Inflammatory macrophage treated with lipopolysaccharide for 1 hour (primary cell): Measurements from ENCODE around the gene ZNF747.
A peak's percentile ranks its signal among the peaks of the same experiment; 100 is the strongest.
"Not testable (repeated sequence)": the region's sequence is repeated elsewhere in the genome, so short reads cannot be mapped to it uniquely, and the experiment has no call there.

Experiments used
- DNase-seq, 2 donors: peaks; one replicate each; pipeline ENCODE4 v3.0.0-alpha.2; 2020 to 2022

Gene ZNF747

GRCh38 chr16:30557707-30557956 lies 23.0 kb upstream of the ZNF747 start:
- no peak for DNase-seq

DNA sequence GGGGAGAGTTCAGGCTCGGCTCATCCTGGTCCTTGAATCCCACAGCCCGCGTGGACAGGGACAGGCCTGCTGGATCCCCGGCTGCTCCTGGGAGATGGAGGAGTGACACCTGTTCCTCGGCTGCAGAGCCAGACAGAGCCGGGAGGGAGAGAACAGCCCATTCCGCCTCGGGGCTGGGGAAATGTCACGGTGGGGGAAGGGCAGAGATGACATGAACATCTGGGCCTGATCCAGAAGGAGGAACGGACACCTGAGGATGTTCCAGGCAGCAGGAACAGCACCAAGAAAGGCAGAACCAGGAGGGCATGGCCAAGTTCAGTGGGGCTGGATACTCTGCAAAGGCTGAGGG lies 21.4 kb upstream of the ZNF747 start:
- no peak for DNase-seq

DNA sequence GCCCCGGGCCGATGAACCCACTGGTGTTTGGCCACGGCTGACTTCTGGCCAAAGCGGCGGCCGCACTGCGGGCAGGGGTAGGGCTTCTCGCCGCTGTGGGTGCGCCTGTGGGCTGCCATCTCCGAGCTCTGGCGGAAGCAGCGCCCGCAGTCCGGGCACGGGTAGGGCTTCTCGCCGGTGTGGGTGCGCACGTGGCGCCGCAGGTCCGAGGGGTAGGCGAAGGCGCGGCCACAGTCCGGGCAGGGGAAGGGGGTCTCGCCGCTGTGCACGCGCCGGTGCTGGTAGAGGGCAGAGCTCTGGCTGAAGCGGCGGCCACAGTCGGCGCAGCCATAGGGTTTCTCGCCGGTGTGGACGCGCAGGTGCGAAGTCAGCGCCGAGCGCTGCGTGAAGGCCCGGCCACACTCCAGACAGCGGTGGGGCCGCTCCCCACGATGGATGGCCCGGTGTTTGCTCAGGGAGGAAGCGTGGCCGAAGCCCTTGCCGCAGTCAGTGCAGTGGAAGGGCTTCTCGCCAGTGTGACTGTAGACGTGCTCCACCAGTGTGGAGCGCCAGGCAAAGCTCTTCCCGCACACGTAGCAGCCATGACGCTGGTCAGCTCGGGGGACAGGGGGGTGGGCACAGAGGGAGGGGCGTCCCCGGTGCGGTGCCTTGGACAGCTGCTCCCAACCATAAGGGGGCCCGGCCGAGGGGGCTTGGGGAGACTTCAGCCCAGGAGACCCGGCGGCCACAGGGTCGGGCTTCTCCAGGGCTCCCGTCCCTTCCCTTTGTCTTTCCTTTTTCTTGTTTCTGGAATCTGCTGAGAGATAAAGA lies 20.9 kb upstream of the ZNF747 start:
- no peak for DNase-seq

DNA sequence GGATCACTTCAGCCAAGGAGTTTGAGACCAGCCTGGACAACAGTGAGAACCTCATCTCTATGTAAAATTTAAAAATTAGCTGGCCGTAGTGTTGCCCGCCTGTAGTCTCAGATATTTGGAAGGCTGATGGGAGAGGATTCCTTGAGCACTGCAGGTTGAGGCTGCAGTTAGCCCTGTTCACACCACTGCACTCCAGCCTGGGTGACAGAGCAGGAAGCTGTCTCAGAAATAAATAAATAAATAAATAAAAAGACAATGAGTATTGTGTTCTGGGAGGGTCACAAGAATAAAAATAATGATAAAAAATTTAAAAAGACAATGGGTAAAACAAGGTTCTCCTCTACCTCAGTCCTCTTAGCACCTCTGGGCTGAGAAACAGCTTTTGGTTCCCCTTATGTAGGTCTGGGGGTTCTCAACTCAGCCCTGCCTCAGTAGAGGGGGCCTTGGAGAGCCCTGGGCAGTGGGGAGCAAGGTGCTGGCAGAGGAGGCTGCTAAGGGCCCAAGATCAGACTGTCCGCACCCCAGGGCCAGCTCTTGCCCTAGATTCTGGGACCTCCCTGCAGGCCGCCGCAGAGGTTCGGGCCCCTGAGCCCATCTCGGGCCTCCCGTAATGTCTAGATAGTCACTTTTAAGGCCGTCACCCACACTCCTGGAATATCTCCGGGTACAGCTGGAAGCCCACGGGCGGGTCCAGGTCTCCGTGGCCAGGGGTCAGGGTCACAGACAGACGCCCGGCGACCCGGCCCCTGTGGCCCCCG lies 20.1 kb upstream of the ZNF747 start:
- DNase-seq: no peak

DNA sequence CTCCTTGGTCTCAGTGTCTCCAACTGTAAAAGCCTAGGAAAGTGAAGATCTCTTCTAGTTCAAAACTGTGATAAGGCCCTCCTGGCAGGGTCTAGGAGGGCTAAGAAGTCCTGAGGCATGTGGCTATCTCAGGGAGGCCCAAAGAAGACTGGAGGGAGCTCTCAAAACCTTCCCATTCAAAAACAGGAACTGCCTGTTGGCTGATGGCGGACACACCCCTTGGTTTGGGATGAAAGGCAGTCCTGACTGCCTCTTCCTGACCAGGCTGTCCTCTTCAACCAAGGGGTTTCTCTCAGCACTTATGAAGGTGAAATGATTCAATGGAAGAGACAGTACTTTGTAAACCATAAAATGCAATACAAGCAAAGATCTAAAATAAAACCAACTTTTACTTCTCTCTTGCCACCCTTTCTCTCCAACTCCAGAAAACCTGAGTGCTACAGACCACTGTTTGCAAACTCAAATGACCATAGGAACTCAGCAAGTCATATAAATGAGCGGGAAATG lies 18.8 kb upstream of the ZNF747 start:
- peak in 1 of 2 donors; percentile 16 for DNase-seq

DNA sequence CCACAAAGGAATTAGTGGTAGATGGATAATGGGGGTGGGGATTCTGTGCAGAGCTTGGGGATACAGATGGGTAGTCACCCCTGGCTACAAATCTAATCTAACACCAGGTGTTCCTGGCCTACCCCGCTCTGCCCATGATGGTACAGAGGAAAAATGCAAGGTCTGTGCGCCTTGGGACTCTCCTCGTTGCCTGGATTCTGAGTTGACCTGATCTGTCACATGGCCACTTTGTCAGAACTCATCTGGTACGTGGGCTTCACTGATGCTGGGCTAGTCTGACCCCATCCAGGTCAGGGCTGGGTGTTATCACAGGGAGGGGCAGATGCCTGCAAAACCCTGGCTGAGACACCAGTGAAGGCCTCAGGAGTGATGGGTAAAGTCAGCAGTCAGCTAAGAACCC lies 18.3 kb upstream of the ZNF747 start:
- DNase-seq: no peak

DNA sequence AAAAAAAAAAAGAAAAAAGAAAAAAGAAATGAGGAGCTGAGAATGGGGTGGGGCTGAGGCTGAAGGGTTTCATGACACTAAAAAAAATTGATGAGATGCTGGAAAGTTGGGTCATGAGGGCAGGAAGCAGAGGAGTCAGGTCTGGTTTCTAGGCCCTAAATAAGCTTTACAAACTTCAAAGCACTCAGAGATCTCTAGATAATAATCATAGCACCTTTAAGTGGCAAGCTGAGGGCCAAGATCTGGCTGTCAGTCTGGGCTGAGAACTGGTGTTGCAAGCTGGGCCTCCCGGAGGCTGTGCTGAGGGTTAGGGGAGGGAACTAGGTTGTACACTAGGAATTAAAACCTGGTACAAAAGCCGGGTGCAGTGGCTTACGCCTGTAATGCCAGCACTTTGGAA lies 17.1 kb upstream of the ZNF747 start:
- DNase-seq: no peak

DNA sequence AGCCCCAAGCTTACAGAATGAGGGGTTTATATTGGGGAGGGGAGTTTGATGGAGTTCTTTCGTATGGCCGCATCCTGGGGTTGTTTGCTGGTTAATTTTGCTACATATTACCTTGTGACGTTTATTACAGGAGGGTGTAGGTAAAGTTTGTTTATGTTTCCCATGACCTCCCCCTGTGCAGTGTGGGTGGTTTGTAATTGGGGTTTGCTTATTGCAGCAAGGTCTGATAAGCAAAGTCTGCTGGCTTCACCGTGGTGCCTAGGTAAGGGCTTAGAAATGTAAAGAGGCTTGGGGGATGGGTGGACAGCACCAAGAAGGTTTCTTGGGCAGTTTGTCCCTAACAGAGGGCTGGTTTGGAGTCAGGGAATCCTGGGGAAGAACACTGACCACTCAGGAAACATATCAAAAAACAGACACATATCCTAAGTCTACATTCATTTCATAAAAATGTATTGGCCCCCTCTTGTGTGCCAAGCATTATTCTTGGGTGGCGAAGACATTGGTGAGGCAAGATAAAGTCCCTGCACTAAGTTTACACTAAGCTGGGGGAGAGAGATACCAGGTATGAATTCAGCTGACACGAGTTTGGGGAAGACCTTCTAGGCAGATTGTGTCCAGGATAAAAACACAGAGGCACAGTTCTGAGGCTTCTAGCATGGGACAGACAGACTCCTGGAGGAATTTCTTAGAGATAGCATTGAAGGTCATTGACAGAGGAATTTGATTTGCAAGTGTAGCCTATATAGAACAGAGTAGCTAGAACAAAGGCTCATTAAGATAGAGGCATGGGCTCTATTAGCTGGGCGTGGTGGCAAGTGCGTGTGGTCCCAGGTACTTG lies 14.0 kb upstream of the ZNF747 start:
- no peak for DNase-seq

DNA sequence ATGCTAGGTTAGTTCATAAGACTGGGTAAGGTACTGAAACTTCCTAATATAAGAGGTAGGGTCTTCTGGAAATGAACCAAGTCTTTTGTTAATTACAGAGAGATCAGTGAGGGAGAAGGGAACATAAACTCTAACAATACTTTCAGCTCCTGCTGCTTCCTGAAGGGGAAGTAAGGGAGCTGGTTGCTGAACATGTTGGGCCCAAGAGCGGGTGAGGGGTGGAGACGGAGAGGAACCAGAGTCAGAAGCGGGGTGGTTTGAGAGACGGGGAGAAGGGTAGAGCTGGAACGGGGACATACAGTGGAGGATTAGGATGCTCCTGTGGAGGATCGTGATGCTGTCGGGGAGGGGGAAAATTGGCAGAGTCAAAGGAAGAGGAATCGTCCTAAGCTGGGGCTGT lies 11.5 kb upstream of the ZNF747 start:
- peak in 1 of 2 donors; percentile 52 for DNase-seq

DNA sequence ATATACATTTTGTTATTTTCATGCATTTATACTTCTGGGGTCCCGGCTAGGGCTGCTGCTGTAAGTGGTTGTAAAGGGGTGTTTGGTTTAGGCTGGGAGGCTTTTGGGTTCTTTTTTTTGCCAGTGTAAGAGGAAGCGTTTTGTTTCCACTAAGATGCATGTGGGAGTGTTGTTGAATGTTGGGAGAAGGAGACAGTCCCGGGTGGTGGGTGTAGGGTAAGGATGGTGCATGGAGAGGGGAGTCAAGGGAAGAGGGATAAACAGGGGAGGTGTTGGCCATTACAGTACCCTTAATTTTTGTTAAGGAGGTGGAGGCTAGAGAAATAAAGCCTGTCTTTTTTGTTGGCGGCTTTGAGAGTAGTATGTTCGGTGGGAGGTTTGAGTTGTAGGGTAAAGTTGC lies 8.4 kb upstream of the ZNF747 start:
- no peak for DNase-seq

DNA sequence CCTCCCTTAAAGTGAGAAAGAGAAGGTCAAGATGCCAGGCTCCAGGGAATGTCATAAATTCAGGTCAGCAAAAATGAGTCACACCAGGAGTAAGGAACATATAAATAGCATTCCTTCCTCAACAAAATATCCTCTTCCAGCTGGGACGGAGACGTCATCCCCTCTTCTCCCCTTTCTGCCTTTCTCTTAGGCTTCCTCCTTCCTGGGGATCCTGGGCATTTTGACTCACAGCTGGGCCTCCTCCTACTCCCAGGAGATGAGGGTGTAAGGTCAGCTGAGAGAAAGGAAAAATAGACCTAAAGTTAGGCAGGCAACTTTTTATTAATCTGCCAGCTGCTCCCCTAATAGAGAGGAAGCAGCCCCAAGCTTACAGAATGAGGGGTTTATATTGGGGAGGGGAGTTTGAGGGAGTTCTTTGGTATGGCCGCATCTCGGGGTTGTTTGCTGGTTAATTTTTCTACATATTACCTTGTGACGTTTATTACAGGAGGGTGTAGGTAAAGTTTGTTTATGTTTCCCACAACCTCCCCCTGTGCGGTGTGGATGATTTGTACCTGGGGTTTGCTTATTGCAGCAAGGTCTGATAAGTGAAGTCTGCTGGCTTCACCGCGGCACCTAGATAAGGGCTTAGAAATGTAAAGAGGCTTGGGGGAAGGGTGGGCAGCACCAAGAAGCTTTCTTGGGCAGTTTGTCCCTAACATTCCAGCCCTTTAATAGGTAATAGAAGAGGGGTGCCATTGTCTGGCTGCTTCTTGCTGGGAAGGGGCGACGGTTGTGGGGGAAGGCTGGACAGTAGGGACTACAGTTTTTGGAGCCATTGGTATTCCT lies 7.1 kb upstream of the ZNF747 start:
- peak in 1 of 2 donors; percentile 37 for DNase-seq

DNA sequence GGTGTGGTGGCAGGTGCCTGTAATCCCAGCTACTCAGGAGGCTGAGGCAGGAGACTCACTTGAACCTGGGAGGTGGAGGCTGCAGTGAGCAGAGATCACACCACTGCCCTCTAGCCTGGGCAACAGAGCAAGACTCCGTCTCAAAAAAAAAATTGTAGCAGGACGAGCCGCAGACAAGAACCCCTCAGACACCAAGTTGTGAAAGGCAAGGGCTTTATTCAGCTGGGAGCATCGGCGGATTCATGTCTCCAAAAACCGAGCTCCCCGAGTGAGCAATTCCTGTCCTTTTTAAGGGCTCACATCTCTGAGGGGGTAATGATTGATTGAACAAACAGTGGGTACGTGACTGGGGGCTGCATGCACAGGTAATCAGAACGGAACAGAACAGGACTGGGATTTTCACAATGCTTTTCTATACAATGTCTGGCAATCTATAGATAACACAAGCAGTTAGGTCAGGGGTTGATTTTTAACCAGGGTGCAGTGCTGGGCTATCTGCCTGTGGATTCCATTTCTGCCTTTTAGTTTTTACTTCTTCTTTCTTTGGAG lies 6.3 kb upstream of the ZNF747 start:
- DNase-seq: not testable (repeated sequence)

- not testable (repeated sequence) for DNase-seq
Measured at GRCh38 chr16:30539986-30540526, 5.4 kb upstream of the ZNF747 start.

GRCh38 chr16:30539000-30539964 lies 4.6 kb upstream of the ZNF747 start:
- DNase-seq: no peak

DNA sequence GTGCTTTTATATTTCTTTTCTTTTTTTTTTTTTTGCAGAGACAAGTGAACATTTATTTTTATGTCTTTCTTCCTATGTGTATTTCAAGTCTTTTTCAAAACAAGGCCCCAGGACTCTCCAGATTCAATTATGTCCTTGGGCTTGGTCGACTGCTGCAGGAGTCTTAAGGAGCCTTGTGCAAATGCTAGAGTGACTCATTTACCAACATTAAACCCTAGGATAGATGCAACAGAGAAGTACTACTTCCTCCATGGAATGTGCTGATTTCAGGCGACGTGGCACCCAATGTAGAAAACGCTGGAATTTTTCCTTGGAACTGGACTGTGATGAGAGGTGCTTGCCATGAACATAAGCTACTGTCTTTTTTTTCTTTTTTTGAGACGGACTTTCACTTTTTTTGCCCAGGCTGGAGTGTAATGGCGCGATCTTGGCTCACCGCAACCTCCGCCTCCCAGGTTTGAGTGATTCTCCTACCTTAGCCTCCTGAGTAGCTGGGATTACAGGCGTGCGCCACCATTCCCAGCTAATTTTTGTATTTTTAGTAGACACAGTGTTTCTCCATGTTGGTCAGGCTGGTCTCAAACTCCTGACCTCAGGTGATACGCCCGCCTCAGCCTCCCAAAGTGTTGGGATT lies 1.9 kb upstream of the ZNF747 start:
- DNase-seq: peak; percentile 38 to 70

GRCh38 chr16:30535777-30536190 lies 1.1 kb upstream of the ZNF747 start:
- DNase-seq: peak; percentile 57 to 62

DNA sequence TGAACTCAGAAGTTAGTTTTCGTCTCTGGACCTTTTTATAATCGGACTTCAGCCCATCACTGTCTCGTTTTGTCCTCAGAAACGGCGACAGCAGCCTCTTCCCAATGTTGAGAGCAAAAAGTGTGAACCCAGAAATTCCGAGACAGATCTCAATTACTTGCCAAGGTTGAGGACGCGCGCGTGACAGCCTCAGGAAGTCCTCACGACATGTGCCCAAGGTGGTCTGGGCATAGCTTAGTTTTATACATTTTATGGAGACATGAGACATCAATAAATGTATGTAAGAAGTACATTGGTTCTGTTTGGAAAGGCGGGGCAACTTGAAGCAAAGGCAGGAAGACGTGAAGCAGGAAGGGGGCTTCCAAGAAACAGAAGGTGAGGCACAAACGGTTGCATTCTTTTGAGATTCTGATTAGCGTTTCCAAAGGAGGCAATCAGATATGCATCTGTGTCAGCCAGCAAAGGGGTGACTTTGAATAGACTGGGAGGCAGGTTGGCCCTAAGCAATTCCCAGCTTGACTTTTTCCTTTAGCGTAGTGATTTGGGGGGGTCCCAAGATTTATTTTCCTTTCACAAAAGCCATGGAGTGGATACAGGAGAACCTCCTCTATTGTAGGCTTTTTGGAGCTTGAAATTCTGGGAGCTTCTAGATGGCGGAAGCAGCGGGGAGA lies 583 bp upstream of the ZNF747 start:
- DNase-seq: no peak

DNA sequence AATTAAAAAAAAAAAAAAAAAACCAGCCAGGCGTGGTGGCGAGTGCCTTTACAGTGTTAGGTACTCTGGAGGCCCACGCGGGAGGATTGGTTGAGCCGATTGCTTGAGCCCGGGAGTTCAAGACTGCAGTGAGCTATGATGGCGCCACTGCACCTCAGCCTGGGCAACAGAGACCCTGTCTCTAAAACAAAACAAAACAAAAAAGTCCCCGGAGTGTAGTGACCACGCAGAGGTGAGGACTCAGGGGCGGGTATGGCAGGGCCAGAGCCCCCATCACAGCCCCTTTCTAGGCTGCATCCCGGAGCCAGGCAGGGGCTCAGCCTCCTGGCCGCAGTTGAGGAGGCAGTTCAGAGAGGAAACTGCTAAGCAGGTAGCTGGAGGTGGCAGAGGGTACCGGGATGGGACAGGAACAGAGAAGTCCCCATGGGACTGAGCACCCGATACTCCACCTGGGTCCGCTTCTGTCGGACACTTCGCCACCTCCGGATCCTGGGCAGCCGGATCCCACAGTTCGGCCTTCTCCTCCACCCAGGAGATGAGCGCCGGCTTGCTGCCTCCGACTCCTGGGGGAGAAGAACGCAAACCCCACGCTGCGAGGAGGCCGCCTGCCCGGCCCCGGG lies 800 bp downstream of the ZNF747 start:
- no peak for DNase-seq

DNA sequence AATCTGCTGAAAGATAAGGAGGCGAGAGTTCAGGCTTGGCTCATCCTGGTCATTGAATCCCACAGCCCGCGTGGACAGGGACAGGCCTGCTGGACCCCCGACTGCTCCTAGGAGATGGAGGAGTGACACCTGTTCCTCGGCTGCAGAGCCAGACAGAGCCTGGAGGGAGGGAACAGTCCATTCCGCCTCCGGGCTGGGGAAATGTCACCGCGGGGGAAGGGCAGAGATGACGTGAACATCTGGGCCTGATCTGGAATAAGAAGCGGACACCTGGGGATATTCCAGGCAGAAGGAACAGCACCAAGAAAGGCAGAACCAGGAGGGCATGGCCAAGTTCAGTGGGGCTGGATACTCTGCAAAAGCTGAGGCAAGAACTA lies 1.5 kb downstream of the ZNF747 start:
- no peak for DNase-seq
